ENCODE measurements around the gene SLC17A4. TPM values are rescaled to one million over a fixed set of nuclear protein-coding genes. Genes with fewer than 3 reads are reported as not detected.
A peak's percentile ranks its signal among the peaks of the same experiment; 100 is the strongest.

Gene SLC17A4
- total and polyA plus RNA-seq, 10 of the 15 experiments (the other 5 are each of a cell fraction or from before 2014, with no cell fraction given), result not detected

DNA sequence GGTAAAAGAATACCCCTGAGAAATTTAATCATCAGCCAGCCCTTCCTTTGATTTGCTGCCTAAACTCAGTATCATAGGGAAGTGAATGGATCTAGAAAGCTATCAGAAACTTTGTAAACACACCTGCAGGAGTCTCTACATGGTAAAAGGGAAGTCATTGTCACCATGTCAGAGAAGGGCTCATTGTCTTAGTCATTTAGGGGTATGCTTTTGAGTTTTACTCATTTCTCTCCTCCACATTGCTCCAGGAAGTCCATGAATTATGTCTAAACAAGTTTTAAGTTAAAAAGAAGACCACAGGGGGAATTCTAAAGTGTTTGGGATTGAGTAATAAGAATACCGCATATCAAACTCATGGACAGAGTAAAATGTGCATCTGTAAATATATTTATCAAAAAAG lies 74.8 kb downstream of the SLC17A4 start (continued):
- TF ChIP-seq, protein P1, sequence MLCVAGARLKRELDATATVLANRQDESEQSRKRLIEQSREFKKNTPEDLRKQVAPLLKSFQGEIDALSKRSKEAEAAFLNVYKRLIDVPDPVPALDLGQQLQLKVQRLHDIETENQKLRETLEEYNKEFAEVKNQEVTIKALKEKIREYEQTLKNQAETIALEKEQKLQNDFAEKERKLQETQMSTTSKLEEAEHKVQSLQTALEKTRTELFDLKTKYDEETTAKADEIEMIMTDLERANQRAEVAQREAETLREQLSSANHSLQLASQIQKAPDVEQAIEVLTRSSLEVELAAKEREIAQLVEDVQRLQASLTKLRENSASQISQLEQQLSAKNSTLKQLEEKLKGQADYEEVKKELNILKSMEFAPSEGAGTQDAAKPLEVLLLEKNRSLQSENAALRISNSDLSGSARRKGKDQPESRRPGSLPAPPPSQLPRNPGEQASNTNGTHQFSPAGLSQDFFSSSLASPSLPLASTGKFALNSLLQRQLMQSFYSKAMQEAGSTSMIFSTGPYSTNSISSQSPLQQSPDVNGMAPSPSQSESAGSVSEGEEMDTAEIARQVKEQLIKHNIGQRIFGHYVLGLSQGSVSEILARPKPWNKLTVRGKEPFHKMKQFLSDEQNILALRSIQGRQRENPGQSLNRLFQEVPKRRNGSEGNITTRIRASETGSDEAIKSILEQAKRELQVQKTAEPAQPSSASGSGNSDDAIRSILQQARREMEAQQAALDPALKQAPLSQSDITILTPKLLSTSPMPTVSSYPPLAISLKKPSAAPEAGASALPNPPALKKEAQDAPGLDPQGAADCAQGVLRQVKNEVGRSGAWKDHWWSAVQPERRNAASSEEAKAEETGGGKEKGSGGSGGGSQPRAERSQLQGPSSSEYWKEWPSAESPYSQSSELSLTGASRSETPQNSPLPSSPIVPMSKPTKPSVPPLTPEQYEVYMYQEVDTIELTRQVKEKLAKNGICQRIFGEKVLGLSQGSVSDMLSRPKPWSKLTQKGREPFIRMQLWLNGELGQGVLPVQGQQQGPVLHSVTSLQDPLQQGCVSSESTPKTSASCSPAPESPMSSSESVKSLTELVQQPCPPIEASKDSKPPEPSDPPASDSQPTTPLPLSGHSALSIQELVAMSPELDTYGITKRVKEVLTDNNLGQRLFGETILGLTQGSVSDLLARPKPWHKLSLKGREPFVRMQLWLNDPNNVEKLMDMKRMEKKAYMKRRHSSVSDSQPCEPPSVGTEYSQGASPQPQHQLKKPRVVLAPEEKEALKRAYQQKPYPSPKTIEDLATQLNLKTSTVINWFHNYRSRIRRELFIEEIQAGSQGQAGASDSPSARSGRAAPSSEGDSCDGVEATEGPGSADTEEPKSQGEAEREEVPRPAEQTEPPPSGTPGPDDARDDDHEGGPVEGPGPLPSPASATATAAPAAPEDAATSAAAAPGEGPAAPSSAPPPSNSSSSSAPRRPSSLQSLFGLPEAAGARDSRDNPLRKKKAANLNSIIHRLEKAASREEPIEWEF (IDR thresholded peaks at IDR 0.05; ENCODE audit: insufficient replicate concordance, low read depth, low read length), result no peak
- TF ChIP-seq CBX3 (IDR thresholded peaks at IDR 0.05; ENCODE audit: borderline replicate concordance, low read depth), result no peak
- TF ChIP-seq KLF5 (IDR thresholded peaks at IDR 0.05; ENCODE audit: partially characterized antibody), result no peak
- no peak for TF ChIP-seq FOXK2 (IDR thresholded peaks at IDR 0.05)
- peak in 1 of 2 experiments; percentile 33; a peak in 1 of 4 replicates for TF ChIP-seq ETV6 (conservative IDR thresholded peaks at IDR 0.05 in 1 of 2, IDR thresholded peaks at IDR 0.05 in 1 of 2; ENCODE audit: borderline replicate concordance in 1 of 2, low read depth in 1 of 2)
- TF ChIP-seq HDAC2 (IDR thresholded peaks at IDR 0.05), result no peak
- peak; percentile 80; the same call in 1 of the 2 replicates for TF ChIP-seq IRF4 (IDR thresholded peaks at IDR 0.05; ENCODE audit: low read depth, low read length)
- peak; percentile 59; the same call in 1 of the 2 replicates for TF ChIP-seq SPI1 (IDR thresholded peaks at IDR 0.05; ENCODE audit: borderline replicate concordance, insufficient read depth, low read depth, low read length)
- no peak for TF ChIP-seq MYB (IDR thresholded peaks at IDR 0.05; ENCODE audit: borderline replicate concordance, low read depth, low read length)
- TF ChIP-seq ZNF24 (IDR thresholded peaks at IDR 0.05), result no peak
- TF ChIP-seq, protein P2, sequence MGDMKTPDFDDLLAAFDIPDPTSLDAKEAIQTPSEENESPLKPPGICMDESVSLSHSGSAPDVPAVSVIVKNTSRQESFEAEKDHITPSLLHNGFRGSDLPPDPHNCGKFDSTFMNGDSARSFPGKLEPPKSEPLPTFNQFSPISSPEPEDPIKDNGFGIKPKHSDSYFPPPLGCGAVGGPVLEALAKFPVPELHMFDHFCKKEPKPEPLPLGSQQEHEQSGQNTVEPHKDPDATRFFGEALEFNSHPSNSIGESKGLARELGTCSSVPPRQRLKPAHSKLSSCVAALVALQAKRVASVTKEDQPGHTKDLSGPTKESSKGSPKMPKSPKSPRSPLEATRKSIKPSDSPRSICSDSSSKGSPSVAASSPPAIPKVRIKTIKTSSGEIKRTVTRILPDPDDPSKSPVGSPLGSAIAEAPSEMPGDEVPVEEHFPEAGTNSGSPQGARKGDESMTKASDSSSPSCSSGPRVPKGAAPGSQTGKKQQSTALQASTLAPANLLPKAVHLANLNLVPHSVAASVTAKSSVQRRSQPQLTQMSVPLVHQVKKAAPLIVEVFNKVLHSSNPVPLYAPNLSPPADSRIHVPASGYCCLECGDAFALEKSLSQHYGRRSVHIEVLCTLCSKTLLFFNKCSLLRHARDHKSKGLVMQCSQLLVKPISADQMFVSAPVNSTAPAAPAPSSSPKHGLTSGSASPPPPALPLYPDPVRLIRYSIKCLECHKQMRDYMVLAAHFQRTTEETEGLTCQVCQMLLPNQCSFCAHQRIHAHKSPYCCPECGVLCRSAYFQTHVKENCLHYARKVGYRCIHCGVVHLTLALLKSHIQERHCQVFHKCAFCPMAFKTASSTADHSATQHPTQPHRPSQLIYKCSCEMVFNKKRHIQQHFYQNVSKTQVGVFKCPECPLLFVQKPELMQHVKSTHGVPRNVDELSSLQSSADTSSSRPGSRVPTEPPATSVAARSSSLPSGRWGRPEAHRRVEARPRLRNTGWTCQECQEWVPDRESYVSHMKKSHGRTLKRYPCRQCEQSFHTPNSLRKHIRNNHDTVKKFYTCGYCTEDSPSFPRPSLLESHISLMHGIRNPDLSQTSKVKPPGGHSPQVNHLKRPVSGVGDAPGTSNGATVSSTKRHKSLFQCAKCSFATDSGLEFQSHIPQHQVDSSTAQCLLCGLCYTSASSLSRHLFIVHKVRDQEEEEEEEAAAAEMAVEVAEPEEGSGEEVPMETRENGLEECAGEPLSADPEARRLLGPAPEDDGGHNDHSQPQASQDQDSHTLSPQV (IDR thresholded peaks at IDR 0.05), result no peak
- TF ChIP-seq, protein P3, sequence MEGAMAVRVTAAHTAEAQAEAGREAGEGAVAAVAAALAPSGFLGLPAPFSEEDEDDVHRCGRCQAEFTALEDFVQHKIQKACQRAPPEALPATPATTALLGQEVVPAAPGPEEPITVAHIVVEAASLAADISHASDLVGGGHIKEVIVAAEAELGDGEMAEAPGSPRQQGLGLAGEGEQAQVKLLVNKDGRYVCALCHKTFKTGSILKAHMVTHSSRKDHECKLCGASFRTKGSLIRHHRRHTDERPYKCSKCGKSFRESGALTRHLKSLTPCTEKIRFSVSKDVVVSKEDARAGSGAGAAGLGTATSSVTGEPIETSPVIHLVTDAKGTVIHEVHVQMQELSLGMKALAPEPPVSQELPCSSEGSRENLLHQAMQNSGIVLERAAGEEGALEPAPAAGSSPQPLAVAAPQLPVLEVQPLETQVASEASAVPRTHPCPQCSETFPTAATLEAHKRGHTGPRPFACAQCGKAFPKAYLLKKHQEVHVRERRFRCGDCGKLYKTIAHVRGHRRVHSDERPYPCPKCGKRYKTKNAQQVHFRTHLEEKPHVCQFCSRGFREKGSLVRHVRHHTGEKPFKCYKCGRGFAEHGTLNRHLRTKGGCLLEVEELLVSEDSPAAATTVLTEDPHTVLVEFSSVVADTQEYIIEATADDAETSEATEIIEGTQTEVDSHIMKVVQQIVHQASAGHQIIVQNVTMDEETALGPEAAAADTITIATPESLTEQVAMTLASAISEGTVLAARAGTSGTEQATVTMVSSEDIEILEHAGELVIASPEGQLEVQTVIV (IDR thresholded peaks at IDR 0.05; ENCODE audit: borderline replicate concordance, partially characterized antibody), result no peak
- TF ChIP-seq POLR2AphosphoS2 (IDR thresholded peaks at IDR 0.05; ENCODE audit: low read depth, low read length), result no peak
- TF ChIP-seq MEF2A (IDR thresholded peaks at IDR 0.05; ENCODE audit: insufficient read depth, low read depth, low read length), result 0 out of 2 replicates have a peak, but pooled peaks have one; percentile 51
- TF ChIP-seq, protein P4, sequence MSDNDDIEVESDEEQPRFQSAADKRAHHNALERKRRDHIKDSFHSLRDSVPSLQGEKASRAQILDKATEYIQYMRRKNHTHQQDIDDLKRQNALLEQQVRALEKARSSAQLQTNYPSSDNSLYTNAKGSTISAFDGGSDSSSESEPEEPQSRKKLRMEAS (IDR thresholded peaks at IDR 0.05; ENCODE audit: low read depth, low read length), result no peak
- TF ChIP-seq CREM (IDR thresholded peaks at IDR 0.05; ENCODE audit: low read depth), result peak; percentile 26; the same call in 1 of the 2 replicates
- no peak for TF ChIP-seq TCF12 (IDR thresholded peaks at IDR 0.05; ENCODE audit: low read depth, low read length)

Data from GM12878 (cell line).